GDM1 (cell line): ENCODE data around the gene TTBK1.

Source experiments
- DNase-seq: peaks from one replicate; lab custom pipeline; 2025; lab: John Stamatoyannopoulos, UW

Gene TTBK1

GRCh38 chr6:43273707-43274106 is 30.4 kb downstream of the TTBK1 start:
- DNase-seq: no peak

- no peak for DNase-seq
Measured at GRCh38 chr6:43274127-43274915, 31.0 kb downstream of the TTBK1 start.

GRCh38 chr6:43274916-43275597 is 31.8 kb downstream of the TTBK1 start:
- no peak for DNase-seq

GRCh38 chr6:43275801-43276576 is 32.7 kb downstream of the TTBK1 start:
- DNase-seq: no peak

GRCh38 chr6:43276577-43277305 is 33.5 kb downstream of the TTBK1 start:
- DNase-seq: no peak

GRCh38 chr6:43277306-43277642 is 34.0 kb downstream of the TTBK1 start:
- no peak for DNase-seq

- no peak for DNase-seq
Measured at GRCh38 chr6:43277643-43278523, 34.6 kb downstream of the TTBK1 start.

- DNase-seq: no peak
Measured at GRCh38 chr6:43278524-43279078, 35.3 kb downstream of the TTBK1 start.

GRCh38 chr6:43280234-43280633 is 37.0 kb downstream of the TTBK1 start:
- no peak for DNase-seq

GRCh38 chr6:43282060-43282459 is 38.8 kb downstream of the TTBK1 start:
- DNase-seq: no peak

GRCh38 chr6:43282636-43283513 is 39.6 kb downstream of the TTBK1 start:
- DNase-seq: no peak

GRCh38 chr6:43283514-43283901 is 40.2 kb downstream of the TTBK1 start:
- no peak for DNase-seq

GRCh38 chr6:43283905-43284304 is 40.6 kb downstream of the TTBK1 start:
- DNase-seq: no peak

- no peak for DNase-seq
Measured at GRCh38 chr6:43284991-43285781, 41.9 kb downstream of the TTBK1 start.

GRCh38 chr6:43285832-43286231 is 42.6 kb downstream of the TTBK1 start:
- no peak for DNase-seq

- DNase-seq: no peak
Measured at GRCh38 chr6:43286456-43286979, 43.2 kb downstream of the TTBK1 start.

GRCh38 chr6:43286980-43287716 is 43.9 kb downstream of the TTBK1 start:
- no peak for DNase-seq
